NCI-H526 (cell line): ENCODE results near the gene PHYH.
"Not testable (repeated sequence)": the region's sequence is repeated elsewhere in the genome, so short reads cannot be mapped to it uniquely, and the experiment has no call there.

Experiments used
- DNase-seq, 2 experiments: peaks; one replicate each; lab custom pipeline; 2025; lab: John Stamatoyannopoulos, UW

Gene PHYH

GRCh38 chr10:13299437-13300287 is at the start of gene PHYH:
Gene PHYH, minus strand, starts transcription at chr10:13300064. Its CDS starts 22 bp downstream, at chr10:13300042.
- DNase-seq = peak; percentile 36 to 86

DNA sequence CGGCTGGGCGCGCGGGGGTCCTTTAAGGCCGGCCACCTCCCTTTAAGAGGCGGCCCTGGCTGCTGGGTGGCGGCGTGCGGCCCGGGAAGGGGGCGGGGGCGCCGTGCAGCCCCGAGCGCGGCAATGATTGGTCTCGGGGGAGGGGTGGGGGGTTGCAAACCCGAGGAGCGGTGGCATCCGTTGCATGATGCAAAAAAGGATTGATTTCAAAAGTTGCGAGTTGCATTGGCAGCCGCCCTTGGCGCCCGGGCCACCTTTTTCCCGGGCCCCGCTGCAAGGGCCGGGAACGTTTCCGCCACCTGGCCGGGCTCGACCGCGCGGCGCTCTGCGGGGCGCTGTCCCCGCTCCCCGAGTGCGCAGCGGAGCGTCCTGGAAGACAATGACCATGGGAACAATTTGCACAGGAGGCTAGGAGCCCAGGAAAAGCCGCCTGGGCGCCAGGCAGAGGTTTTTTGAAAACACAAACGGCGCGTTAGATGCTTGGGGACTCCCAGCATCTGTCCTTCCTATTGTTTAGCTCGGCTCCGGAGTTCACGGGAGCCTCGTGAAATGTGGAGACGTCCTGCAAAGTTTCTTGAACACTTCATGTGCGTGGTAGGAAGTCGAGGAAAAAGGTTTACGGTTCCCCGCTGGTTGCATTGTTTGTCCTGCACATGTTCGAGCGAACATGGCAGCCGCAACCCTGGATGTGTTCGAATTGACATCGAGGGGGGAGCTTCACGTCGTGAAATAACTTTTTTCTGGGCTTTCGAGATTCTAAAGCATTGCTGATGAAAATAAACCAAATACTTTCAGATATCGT is 48.6 kb upstream of the PHYH start, which contains the start of gene SEPHS1:
SEPHS1 (minus strand) TSS at position 78 of the 802 bp plus-strand sequence. CDS start 3,343 bp downstream, outside the sequence.
- peak; percentile 37 to 86 for DNase-seq

GRCh38 chr10:13347500-13348156 is 47.8 kb upstream of the PHYH start:
- DNase-seq = peak in 1 of 2 experiments; percentile 85

GRCh38 chr10:13347043-13347499 is 47.2 kb upstream of the PHYH start:
- DNase-seq = peak in 1 of 2 experiments; percentile 47

DNA sequence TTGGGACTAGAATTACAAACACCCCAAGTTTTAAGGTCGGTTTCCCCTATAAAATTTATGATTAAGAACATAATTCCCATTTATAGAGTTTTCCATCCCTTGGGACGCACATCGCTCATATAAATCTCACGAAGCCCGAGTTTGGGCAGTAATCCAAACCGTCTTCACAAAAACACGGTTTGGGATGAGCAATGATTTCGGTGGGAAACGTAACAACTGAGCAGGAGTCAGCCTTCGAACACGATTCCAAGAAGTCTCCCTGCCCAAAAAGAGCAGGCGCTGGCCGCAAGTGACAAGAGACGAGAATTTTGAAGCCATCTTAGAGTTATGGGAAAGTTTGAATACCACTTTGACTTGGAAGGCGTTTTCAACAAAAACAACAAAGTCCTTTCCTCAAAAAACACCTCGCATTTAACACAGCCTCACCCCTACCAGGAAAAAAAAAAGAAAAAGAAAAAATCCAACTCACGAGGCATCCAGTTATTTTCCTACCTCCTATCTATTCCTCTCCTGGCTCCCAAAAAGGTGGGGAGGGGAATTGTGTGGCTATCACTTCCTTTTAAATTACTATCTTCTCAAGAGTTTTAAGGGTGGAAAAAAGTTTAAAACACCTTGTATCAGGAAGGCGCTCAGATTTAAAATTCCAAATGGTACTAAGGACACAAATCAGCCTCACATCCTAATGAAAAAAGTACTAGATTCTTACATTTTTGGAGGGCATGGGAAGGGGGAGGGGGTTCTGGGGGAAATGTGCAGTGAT is 46.6 kb upstream of the PHYH start:
- DNase-seq = no peak

DNA sequence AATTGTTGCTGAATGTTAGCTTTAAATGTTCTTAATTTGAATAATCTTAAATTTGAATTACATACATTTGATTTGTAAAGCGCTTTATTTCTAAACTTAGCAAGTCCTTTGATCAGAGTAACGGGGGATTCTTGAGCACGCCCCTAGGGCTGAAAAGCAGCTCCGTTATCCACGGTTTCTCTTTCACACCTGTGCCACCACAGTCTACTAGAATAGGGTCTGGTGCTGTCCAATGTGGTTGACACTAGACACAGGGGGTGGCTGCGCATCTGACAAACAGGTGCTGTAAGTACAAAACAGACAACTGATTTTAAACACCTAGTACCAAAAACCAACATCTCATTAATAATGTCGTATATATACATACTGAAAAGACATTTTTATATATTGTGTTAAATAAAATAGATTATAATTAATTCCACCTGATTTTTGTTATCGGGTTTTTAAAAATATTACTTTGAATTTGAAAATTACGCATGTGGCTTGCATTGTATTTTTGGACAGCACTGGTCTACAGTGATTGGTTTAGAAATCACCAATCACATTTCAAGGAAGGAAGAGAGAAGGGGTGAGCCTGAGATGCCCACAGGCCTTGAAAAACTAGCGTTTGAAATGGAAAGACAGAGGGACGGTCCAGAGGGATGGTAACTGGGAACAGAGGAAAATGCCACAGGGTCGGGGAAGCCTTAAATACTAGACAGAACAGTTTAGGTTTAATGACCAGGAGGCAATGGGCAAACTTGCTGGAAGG is 40.9 kb upstream of the PHYH start:
- DNase-seq = no peak

GRCh38 chr10:13340068-13340467 is 40.2 kb upstream of the PHYH start:
- no peak for DNase-seq

DNA sequence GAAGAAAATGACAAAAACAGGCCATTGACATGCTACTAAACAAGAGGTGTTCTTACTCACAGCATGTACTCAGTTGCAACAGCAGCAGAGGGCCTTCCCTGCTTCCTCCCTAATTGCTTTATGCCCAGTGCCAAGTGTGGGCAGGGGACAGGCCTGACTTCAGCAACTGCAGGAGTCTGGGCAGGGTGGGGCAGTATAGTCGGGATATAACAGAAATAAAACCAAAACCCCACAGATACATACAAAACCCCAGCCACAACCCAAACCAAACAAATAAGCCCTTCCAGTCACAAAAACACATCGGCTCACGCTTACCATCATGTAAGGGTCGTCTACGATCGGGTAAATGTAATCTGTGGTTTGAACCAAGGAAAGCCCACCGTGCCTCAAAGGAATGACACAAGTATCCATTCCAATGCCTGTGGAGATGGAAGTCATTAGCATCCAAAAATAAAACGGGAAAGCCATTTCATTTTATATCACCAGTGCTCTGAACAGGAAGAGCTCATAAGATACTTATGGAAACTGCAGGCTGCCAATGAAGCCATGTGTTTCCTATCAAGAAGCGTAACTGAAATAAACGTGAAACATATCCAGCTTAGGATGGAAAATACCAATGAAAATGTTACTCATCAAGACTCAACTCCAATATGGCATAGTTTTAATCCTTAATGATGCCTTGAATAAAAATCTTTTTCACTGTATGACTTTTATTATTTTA is 38.7 kb upstream of the PHYH start:
- no peak for DNase-seq

GRCh38 chr10:13337827-13338196 is 37.9 kb upstream of the PHYH start:
- no peak for DNase-seq

- no peak for DNase-seq
Observed at GRCh38 chr10:13337128-13337826, 37.4 kb upstream of the PHYH start.

DNA sequence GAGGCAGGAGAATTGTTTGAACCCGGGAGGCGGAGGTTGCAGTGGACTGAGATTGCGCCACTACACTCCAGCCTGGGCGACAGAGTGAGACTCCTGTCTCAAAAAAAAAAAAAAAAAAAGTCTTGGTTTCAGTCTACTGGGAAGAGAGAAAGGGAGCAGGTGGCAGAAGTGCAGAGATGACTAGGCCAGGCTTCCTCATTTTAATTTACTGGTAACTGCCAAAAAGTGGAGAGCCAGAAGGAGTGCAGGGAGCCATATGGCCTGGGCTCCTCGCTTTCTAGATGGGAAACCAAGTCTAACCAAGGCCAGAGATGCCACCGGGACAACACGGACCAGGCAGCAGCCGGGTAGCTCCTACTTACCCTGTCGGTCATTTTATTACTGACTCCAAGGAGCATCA is 36.0 kb upstream of the PHYH start:
- no peak for DNase-seq

DNA sequence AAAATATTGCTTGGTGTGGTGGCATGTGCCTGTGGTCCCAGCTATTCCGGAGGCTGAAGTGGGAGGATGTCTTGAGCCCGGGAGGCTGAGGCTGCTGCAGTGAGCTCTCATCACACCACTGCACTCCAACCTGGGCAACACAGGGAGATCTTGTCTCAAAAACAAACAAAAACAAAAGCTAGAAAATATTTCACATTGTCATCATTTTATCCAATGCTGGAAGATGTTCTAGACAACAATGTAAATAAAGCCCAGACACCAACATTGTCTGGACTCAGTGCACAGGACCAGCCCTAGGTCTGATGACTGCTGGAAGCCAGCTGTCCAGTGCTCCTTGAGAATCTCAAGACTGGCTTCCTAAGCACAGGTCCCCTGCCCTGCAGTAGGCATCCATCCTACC is 34.7 kb upstream of the PHYH start:
- no peak for DNase-seq

DNA sequence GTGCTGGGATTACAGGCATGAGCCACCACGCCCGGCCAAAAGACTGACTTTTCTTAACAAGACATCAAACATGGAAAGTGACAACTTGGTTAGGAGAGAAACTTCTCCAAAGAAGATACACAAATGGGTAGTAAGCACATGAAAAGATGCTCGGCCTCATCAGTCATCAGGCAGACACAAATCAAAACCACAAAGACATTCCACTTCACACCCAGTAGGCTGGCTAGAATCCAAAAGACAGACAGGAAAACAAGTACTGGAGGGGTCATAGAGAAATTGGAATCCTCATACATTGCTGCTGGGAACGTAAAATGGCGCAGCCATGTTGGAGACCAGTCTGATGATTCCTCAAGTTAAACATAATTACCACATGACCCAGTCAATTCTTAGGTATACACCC is 31.8 kb upstream of the PHYH start:
- no peak for DNase-seq

DNA sequence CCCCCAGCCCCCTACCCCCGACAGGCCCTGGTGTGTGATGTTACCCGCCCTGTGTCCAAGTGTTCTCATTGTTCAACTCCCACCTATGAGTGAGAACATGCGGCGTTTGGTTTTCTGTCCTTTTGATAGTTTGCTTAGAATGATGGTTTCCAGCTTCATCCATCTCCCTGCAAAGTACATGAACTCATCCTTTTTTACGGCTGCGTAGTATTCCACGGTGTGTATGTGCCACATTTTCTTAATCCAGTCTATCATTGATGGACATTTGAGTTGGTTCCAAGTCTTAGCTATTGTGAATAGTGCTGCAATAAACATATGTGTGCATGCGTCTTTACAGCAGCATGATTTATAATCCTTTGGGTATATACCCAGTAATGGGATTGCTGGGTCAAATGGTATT is 31.1 kb upstream of the PHYH start:
- DNase-seq = not testable (repeated sequence)

DNA sequence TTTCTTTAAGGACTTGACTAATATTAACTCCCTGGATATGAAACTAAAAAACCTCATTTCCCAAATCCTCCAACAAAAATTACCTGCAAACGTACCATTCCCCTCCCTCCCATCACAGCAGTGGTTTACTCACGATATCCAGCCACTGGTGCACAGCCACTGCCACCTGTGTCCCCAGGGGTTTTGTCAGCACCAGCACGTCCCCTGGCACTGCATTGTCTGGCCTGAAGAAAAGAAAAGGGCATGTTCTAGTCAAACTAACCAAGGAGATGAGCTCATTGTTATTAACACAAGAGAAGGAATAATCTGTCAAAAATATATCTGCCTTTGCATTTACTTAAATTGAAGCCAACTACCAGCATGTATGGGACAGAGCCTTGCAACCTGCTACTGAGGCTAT is 29.7 kb upstream of the PHYH start:
- DNase-seq = no peak

DNA sequence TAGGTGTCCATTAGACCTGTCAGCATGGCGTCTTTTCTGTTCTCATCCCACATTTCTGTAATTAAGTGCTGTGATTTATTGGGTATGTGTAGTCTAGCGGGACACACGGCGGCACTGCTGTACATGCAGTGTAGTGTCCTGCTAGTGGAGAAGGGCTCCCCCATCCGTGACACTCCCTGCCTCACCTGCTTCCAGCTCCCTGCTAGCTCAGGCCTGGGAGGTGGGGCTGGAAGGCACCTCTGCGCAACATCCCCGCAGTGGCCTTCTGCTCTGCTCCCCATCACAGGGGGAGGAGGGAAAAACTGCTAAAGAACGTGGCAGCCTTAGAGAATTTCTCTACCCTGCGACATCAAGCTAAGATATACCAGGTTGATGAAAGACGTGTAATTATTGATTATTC is 28.7 kb upstream of the PHYH start:
- DNase-seq = no peak

- DNase-seq = no peak
Observed at GRCh38 chr10:13328126-13328525, 28.3 kb upstream of the PHYH start.

DNA sequence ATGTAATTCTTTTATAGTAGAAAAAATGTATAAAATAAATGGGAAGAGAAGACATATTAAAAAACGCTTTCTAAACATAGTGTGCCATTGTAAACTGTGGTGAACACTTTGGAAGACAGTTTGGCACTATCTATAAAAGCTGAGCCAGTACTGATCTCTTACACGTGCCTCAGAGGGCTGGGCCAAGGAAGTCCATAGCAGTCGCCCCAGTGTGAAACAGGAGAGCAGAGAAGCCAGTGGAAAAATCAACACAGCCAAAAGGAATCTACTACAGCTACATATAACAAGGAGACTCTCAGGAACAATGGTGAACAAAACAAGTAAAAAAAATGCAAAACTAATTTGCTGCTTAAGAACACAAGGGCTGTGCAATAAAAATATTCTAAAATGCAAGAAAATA is 27.7 kb upstream of the PHYH start:
- DNase-seq = no peak

DNA sequence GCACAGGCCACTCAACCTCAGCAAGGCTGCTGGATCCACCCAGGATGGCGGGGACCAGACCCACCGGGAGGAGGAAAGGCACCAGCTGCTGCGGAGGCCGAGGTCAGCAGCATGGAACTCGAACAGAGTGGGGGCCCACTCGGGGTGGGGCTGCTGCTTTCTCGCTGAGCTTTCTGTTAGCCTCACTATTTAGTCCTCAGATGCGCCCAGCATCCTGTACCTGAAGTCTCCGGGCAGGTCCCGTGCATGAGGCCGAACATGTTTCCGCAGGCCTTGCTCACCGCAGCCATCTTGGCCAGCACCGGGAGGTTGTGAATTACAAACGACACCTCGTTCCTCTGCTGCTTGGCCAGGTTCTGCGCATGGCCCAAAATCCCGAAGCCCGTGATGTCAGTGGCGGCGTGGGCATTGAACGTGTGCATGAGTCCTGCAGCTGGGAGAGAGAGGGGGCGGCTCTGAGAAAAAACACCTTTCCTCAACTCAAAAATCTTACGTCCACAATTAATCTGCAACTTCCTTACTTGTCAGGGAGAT is 22.8 kb upstream of the PHYH start:
- DNase-seq = no peak
